Measurements from ENCODE around the gene TMEM178B. TPM values are rescaled to one million over a fixed set of nuclear protein-coding genes. Genes with fewer than 3 reads are reported as not detected.
"Not testable (repeated sequence)": the region's sequence is repeated elsewhere in the genome, so short reads cannot be mapped to it uniquely, and the experiment has no call there.

The TMEM178B gene
- total RNA-seq, 3 donors from 2014 or later (not counting 1 experiment from before 2014, with no cell fraction given): not detected

- Histone ChIP-seq H3K27me3 (ENCODE audit: control insufficient read depth, insufficient read depth, low read length) (no peaks in the 10 kb centered on the region), H3K27ac (ENCODE audit: low read length) (no peak overlapping the region), H3K9me3 (ENCODE audit: control insufficient read depth, insufficient read depth, low read length) (no peaks in the 10 kb centered on the region), H3K4me1 (ENCODE audit: control insufficient read depth, insufficient read depth, low read length) (no peaks in the 10 kb centered on the region), H3K4me3 (ENCODE audit: low read length) (no peak overlapping the region), H3K36me3 (ENCODE audit: control insufficient read depth, insufficient read depth, low read length) (no peaks in the 10 kb centered on the region)
- Mint-ChIP-seq H3K9me3 (no peaks in the 10 kb centered on the region), H3K36me3 (no peaks in the 10 kb centered on the region), H3K27ac (no peak overlapping the region), H3K27me3 (ENCODE audit: low read depth in 2 of 2) (peaks cover 9 to 33% of the 10 kb centered on the region in 2 donors), H3K4me1 (no peaks in the 10 kb centered on the region), H3K4me3 (no peak overlapping the region)
- intact Hi-C loops (cut with micrococcal nuclease): no loop called here
- DNase-seq (no peak), ATAC-seq (no peak)
- no peak for TF ChIP-seq CTCF (IDR thresholded peaks at IDR 0.05)
- WGBS (ENCODE audit: insufficient coverage): 69% methylated on average over 2 of the region's 2 CpGs
These were observed 301.6 kb downstream of the TMEM178B start for GRCh38 chr7:141375442-141375841.

GRCh38 chr7:141377906-141378305 lies 304.0 kb downstream of the TMEM178B start:
- Histone ChIP-seq H3K9me3 (ENCODE audit: control insufficient read depth, insufficient read depth, low read length) (no peaks in the 10 kb centered on the region), H3K4me3 (ENCODE audit: low read length) (no peak overlapping the region), H3K36me3 (ENCODE audit: control insufficient read depth, insufficient read depth, low read length) (no peaks in the 10 kb centered on the region), H3K4me1 (ENCODE audit: control insufficient read depth, insufficient read depth, low read length) (no peaks in the 10 kb centered on the region), H3K27ac (ENCODE audit: low read length) (no peak overlapping the region), H3K27me3 (ENCODE audit: control insufficient read depth, insufficient read depth, low read length) (no peaks in the 10 kb centered on the region)
- Mint-ChIP-seq H3K9me3 (no peaks in the 10 kb centered on the region), H3K4me1 (no peaks in the 10 kb centered on the region), H3K27ac (no peak overlapping the region), H3K4me3 (no peak overlapping the region), H3K27me3 (ENCODE audit: low read depth in 2 of 2) (peaks cover 7 to 25% of the 10 kb centered on the region in 2 donors), H3K36me3 (no peaks in the 10 kb centered on the region)
- 83% methylated on average over 4 of the region's 4 CpGs for WGBS (ENCODE audit: insufficient coverage)
- TF ChIP-seq CTCF (IDR thresholded peaks at IDR 0.05): no peak
- ATAC-seq (no peak), DNase-seq (no peak)
- intact Hi-C loops (cut with micrococcal nuclease): no loop called here

- DNase-seq (no peak), ATAC-seq (no peak)
- Histone ChIP-seq H3K4me1 (ENCODE audit: control insufficient read depth, insufficient read depth, low read length) (no peaks in the 10 kb centered on the region), H3K4me3 (ENCODE audit: low read length) (no peak overlapping the region), H3K36me3 (ENCODE audit: control insufficient read depth, insufficient read depth, low read length) (no peaks in the 10 kb centered on the region), H3K9me3 (ENCODE audit: control insufficient read depth, insufficient read depth, low read length) (no peaks in the 10 kb centered on the region), H3K27ac (ENCODE audit: low read length) (no peak overlapping the region), H3K27me3 (ENCODE audit: control insufficient read depth, insufficient read depth, low read length) (no peaks in the 10 kb centered on the region)
- 77% methylated on average over 2 of the region's 2 CpGs for WGBS (ENCODE audit: insufficient coverage)
- Mint-ChIP-seq H3K27me3 (ENCODE audit: low read depth in 2 of 2) (peaks cover 7 to 21% of the 10 kb centered on the region in 2 donors), H3K4me3 (no peak overlapping the region), H3K27ac (no peak overlapping the region), H3K4me1 (no peaks in the 10 kb centered on the region), H3K9me3 (no peaks in the 10 kb centered on the region), H3K36me3 (no peaks in the 10 kb centered on the region)
- no peak for TF ChIP-seq CTCF (IDR thresholded peaks at IDR 0.05)
- intact Hi-C loops (cut with micrococcal nuclease): no loop called here
These were observed 304.5 kb downstream of the TMEM178B start for GRCh38 chr7:141378405-141378804.

GRCh38 chr7:141381794-141382427 lies 308.0 kb downstream of the TMEM178B start:
- intact Hi-C loops (cut with micrococcal nuclease): no loop called here
- whole genome bisulfite sequencing (ENCODE audit: insufficient coverage): 80% methylated on average over 3 of the region's 3 CpGs
- no peak for TF ChIP-seq CTCF (IDR thresholded peaks at IDR 0.05)
- Mint-ChIP-seq H3K27ac (no peak overlapping the region), H3K4me3 (no peak overlapping the region), H3K4me1 (no peaks in the 10 kb centered on the region), H3K36me3 (no peaks in the 10 kb centered on the region), H3K27me3 (ENCODE audit: low read depth in 2 of 2) (peaks cover 12 to 43% of the 10 kb centered on the region in 2 donors), H3K9me3 (no peaks in the 10 kb centered on the region)
- Histone ChIP-seq H3K9me3 (ENCODE audit: control insufficient read depth, insufficient read depth, low read length) (no peaks in the 10 kb centered on the region), H3K36me3 (ENCODE audit: control insufficient read depth, insufficient read depth, low read length) (no peaks in the 10 kb centered on the region), H3K27me3 (ENCODE audit: control insufficient read depth, insufficient read depth, low read length) (no peaks in the 10 kb centered on the region), H3K27ac (ENCODE audit: low read length) (no peak overlapping the region), H3K4me3 (ENCODE audit: low read length) (no peak overlapping the region), H3K4me1 (ENCODE audit: control insufficient read depth, insufficient read depth, low read length) (no peaks in the 10 kb centered on the region)
- DNase-seq (no peak), ATAC-seq (no peak)

- DNase-seq; H3K36me3 ChIP-seq (ENCODE audit: control insufficient read depth, insufficient read depth, low read length); ATAC-seq; intact Hi-C loops (cut with micrococcal nuclease); H3K4me3 ChIP-seq (ENCODE audit: low read length); H3K27ac Mint-ChIP-seq; H3K9me3 ChIP-seq (ENCODE audit: control insufficient read depth, insufficient read depth, low read length); H3K9me3 Mint-ChIP-seq; H3K4me1 Mint-ChIP-seq; H3K27me3 ChIP-seq (ENCODE audit: control insufficient read depth, insufficient read depth, low read length); H3K4me1 ChIP-seq (ENCODE audit: control insufficient read depth, insufficient read depth, low read length); H3K4me3 Mint-ChIP-seq; H3K27ac ChIP-seq (ENCODE audit: low read length); H3K36me3 Mint-ChIP-seq: not testable (repeated sequence)
- 92% methylated on average over 2 of the region's 3 CpGs for WGBS (ENCODE audit: insufficient coverage)
- H3K27me3 Mint-ChIP-seq (ENCODE audit: low read depth in 2 of 2): peaks cover 17 to 47% of the 10 kb centered on the region in 2 donors
These were observed 309.5 kb downstream of the TMEM178B start for GRCh38 chr7:141383356-141383755.

Measured in natural killer cell (primary cell).